C1 segment of cervical spinal cord (tissue), 14 donors: ENCODE results near the gene ARFGEF3.
"Not testable (repeated sequence)": the region's sequence is repeated elsewhere in the genome, so short reads cannot be mapped to it uniquely, and the experiment has no call there.

Experiments
- DNase-seq, 14 donors: peaks; one replicate each; lab custom pipeline; 2025; lab: John Stamatoyannopoulos, UW

Gene ARFGEF3

DNA sequence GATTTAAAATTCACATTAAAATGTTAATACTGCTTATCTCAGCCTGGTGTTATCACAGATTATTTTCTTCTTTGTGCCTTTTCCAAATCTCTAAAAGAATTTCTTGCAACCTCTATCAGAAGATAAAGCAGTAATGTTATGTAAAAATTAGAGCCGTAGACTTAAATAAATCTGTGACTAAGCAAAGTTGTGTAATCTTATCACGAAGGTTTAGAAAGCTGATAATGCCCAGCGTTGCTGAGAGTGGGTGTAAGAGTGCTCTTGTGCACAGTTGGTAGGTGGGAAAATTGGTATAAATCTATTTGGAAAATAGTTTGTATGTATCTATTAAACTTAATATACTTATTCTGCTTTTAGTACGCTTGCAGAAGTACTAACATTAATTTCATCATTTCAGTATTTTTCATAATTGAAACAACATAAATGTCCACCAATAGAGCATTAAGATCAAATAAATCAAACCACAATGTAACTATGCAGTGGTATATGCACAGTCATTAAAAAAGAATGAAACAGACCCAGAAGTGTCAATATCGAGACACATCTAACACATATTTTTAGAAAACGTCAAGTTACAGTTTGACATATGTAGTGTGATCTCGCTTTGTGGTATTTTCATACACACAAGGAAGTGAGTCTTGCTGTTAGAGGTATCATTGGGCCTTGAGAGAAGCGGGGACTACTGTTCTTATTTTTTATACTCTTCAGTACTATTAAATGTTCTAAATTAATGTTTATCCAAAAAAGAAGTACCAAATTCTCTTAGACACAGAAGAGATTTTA, 111.0 kb downstream of the ARFGEF3 start:
- no peak for DNase-seq

DNA sequence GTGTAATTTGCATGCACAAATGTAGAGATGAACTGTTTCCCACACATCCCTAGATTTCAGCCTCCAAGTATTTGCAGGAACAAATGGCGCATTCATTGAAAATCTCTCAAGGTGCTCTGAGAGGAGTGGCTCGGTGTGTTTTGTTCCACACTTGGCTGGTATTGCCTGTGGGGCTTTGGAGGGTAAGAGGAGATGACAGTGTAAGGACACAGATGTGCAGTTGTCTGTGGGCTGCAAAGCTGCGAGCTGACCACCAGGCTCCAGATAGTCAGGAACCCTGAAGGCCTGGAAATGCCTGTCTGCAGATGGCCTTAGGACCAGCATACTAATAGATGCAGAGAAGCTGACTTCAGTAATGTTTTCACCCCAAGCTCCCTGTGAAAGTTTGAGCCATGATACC, 114.2 kb downstream of the ARFGEF3 start:
- DNase-seq: no peak

DNA sequence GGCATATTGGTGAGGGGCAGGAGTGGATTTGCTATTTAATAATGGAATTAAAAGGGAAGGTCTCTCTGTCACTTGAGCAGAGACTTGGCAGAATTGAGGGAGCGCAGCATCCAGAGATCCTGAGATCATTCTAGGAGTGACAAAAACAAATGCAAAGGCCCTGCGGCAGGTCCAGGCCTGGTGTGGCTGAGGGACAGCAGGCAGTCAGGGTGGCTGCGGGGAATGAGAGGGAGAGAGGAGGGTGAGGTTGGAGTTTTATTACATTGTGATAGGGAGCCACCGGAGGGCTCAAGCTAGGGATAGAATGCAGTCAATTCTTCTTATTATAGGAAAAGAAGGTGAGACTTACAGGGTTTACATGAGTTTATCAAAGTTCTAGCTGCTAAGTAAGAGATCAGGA, 116.1 kb downstream of the ARFGEF3 start:
- DNase-seq: no peak

DNA sequence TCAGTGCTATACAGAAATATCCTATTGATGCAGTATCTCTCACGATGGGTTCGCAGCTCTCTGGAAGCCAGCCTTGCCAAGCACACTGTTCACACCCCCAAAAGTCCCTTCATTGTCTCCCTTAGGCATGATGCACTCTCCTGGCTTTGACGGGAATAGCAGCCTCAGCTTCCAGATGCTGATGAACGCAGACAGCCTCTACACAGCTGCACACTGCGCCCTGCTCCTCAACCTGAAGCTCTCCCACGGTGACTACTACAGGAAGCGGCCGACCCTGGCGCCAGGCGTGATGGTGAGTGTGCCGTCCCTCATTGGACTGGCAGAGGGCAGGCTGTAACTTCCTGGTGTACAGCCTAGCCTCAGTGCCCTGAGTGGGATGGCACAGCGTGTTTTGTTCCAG, 116.6 kb downstream of the ARFGEF3 start:
- peak in 7 of 14 donors; percentile 12 to 34 (median 32) for DNase-seq

DNA sequence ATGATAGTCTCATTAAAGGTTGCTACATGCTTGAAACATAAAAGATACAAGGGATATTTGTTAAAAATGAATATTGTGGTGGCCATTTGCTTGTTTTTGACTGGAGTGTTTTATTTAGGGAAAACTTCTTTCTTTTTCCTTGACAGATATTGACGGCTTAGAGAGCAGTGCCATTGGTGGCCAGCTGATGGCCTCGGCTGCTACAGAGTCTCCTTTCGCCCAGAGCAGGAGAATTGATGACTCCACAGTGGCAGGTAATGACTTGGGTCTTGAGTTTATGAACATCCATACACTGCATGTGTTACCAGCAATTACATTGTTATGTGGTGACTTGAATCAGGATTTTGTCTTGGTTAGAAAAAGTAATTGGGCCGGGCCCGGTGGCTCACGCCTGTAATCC, 124.1 kb downstream of the ARFGEF3 start:
- no peak for DNase-seq

DNA sequence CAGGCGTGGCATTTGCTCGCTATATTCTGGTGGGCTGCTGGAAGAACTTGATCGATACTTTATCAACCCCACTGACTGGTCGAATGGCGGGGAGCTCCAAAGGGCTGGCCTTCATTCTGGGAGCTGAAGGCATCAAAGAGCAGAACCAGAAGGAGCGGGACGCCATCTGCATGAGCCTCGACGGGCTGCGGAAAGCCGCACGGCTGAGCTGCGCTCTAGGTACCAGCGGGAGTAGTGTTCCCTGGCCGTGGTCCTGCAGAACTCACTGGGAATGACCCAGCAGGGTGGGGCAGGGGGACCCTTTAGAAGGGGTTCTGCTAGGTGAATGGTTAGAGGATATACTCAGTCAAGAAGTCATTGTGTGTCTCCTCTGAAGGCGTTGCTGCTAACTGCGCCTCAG, 125.0 kb downstream of the ARFGEF3 start:
- no peak for DNase-seq

DNA sequence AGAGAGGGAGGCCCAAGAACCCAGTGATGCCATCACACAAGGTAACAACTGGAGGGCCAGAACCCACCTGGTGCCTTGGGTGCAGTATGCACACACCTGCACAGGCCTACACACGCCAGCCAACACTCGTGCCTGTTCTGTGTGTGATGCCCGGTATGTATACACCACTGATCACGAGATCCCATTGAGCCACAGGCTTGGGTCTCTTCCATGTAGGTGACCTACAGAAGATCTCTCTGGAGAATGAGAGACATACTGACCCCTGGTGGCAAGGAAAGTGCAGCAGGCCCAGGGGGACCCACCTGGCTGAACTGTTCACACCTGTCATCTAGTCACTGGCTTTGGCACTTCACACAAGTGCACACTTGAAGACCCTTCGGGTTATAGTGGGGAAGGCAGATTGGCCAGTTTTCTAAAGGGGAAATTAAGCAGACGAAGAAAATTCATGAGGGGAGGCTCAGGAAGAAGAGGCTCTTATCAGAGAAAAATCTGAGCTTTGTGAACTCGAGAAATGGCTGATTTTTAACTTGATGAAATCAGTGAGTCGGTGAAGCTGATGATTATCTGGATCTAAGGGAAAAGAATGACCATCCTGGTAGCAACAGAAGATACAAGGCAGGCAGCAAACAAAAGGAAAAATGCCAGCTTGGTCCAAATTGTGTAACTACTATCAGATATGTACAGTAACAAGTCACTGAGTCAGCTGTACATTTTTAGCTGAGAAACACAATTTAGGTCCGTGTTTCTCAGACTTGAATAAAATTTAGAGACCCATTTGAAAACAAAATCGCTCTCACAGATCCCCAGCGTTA, 125.6 kb downstream of the ARFGEF3 start:
- peak in 1 of 14 donors; percentile 61 for DNase-seq

DNA sequence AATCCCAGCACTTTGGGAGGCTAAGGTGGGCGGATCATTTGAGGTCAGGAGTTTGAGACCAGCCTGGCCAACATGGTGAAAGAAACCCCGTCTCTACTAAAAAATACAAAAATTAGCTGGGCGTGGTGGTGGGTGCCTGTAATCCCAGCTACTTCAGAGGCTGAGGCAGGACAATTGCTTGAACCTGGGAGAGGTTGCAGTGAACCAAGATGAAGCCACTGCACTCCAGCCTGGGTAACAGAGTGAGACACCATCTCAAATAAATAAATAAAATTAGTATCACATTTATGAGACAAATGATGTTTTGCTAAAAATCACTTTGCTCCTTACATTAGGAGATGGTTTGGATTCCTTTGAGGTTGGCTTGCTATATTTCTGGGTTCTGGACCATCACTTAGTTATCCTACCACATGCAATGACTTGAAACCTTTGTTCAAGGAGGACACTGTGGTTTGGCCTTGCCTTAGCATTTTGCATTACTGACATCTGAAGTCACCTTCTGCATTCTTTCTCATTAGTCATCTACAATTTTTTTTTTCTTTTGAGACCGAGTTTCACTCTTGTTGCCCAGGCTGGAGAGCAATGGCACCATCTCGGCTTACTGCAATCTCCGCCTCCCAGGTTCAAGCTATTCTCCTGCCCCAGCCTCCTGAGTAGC, 126.8 kb downstream of the ARFGEF3 start:
- DNase-seq: not testable (repeated sequence)

DNA sequence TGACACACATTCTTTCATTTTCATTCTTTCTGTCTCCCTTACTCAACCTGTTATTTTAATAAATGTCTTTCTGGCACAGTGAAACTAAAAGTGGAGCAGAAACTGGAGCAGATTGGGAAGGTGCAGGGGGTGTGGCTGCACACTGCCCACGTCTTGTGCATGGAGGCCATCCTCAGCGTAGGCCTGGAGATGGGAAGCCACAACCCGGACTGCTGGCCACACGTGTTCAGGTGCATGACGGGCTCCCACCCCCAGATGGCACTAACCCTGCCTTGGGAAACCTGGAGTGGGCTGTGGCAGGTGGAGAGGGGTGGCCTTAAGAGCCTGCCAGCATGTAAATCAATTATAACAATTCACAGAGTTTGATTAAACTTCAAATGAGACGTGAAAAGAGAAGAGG, 128.0 kb downstream of the ARFGEF3 start:
- DNase-seq: peak in 1 of 14 donors; percentile 18

DNA sequence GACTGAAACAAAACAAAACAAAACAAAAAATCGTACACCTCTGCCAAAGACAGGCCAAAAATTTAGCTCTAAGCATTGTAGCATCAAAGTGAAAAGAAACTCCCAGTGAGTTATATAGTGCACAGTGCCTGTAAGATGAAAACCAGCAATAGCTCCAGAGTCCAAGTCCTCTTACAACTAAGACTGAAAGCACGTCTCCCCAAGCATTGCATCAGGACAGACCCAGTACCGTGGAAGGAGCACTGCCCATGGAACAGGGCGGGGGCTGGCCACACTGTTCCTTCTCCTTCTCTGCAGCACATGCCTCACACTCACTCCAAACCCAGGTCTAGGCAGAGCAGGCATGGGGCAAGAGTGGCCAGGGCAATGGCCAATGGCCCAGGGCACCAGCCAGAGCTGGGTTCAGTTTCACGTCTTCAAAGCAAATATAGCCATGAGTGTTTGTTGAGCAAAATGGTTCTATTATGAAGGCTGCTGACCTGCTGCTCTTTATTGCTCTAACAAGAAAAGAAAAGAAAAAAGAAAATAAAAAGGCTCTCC, 128.8 kb downstream of the ARFGEF3 start:
- no peak for DNase-seq

DNA sequence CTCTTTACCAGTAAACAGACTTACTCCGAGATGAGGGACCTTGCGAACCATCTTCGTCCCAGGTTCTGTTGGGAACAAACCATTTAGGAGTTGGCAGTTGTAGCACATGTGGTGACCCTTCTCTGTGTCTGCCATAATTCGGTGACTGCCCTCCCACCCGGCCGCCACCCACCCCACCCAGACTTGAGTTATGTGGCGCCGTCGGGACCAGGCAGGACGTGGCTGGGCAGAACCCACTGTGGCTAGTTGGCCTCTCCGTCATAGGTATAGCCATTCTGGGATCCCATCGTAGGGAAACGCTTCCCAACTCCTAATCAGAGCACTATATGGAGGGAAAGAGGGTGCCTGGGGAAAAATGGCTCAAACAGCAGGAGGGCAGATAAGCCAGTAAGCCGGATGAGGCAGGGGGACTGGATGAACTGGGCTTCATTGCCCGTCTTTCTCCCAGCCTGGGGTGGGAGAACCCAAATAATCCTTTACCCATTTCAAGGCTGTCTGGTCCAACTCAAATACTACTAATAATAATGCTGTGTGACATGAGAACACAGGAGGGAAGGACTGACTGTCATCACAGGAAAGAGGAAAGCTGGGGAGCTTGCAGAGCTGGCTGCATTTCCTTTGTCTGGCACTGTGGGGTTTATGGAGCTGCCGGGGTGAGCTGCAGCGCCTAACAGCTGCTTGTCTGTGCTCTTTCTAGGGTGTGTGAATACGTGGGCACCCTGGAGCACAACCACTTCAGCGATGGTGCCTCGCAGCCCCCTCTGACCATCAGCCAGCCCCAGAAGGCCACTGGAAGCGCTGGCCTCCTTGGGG, 129.5 kb downstream of the ARFGEF3 start:
- DNase-seq: no peak

DNA sequence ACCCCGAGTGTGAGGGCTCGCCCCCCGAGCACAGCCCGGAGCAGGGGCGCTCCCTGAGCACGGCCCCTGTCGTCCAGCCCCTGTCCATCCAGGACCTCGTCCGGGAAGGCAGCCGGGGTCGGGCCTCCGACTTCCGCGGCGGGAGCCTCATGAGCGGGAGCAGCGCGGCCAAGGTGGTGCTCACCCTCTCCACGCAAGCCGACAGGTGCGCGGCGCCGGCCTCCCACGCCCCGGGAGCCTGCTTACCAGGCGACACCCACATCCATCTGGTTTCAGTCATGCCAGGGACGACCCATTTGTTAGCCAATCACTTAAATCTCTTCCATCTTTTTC, 130.1 kb downstream of the ARFGEF3 start:
- DNase-seq: no peak

DNA sequence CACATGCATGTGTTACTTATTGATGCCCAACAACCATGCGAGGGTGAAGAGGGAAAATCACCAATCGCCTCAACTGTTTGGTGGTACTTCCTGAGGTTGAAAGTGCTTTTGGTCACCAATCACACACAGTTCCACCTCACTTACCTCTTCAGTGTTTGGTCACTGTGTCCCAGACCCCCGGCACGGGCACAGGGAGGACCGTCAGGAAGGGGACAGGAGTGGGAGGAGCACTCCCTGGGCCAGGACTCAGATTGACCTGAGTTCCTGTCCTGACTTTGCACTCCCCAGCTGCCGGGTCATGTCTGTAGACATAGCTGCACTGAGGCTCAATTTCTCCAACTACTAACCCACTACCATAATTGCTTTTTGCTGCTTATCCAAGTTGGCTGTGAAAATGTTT, 130.7 kb downstream of the ARFGEF3 start:
- no peak for DNase-seq

DNA sequence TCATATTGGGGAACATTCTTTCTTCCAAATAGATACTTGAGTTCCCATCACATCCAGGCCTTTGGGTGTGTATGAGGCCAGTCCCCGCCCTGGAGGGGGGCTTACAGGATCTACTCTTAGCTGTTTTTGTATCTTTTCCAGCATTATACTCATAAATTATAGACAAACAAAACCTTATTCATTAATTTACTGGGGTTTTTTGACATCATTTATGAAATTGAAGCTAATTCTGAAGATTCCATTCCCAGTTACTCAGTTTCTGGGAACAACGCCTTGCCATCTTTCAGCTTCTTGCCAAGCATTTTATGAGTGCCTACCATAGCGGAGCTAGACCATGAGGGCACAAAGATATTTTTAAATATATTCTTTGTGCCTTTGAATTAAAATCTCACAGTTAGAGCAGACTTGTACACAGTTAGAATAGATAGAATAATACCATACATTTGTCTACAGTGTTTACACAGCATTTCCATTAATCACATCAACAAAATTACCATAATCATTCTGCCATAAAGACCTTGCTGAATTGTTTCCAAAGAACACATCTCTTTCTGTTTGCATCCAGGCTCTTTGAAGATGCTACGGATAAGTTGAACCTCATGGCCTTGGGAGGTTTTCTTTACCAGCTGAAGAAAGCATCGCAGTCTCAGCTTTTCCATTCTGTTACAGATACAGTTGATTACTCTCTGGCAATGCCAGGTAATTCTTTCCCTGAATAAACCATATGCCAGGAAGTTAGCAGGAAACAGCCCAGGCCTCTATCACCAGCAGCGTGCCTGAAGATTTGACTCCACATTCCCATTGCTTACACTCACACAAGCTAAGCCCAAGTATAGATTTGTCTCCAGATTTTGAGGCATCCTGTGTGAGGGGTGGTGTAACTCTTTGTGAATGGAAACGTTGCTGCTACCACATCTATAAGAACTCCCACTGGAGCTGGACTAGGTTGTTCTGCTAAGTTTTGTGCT, 132.0 kb downstream of the ARFGEF3 start:
- DNase-seq: peak in 1 of 14 donors; percentile 24

DNA sequence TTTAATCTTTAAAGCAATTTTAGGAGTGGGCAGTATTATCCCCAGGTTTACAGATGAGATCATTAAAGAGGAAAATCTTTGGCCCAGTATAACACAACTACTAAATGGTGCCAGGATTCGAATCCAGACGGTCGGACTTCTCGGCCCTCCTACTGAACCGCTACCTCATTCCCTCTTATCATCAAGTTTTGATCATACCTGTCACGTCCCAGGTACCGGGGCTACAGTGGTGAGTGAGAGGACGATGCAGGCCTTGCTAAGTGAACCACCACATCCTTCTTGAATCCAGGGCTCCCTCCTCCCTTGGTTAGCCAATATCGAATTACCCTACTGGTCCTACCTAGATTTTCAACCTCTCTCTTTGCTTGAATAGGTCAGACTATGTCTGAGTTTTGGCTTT, 134.6 kb downstream of the ARFGEF3 start:
- no peak for DNase-seq

DNA sequence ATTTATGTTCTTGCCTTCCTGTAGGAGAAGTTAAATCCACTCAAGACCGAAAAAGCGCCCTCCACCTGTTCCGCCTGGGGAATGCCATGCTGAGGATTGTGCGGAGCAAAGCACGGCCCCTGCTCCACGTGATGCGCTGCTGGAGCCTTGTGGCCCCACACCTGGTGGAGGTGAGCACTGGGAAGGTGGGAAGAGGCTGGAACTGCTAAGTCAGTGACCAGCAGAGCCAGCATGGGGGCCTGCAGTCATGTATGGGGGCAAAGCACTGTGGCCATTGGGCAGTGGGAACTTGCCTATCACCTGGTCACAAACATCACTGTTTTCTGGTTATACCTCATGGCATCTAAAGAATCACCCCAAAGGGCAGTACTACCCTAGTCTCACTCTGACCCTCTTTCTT, 135.0 kb downstream of the ARFGEF3 start:
- no peak for DNase-seq

DNA sequence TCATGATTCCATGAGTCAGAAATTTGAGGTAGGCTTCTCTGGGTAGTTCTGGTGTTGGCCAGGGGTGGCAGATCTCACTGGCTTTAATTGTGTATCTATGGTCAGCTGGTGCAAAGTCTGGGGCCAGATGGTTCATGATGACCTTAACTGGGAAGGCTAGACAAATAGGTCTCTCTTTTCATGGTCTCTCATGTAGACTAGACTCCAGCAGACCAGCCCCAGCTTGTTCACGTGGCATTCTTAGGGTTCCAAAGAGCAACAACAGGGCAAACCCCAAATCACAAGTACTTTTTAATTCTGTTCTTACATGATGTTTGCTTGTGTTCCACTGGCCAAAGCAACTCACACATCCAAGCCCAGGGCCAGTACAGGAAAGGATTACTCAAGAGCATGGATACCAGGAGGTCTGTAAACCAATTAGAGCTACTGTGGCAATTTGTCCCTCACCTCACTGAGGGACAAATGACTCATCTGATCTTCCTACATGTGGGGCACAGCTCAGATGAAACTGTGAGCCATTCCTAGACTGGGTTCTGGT, 136.1 kb downstream of the ARFGEF3 start:
- no peak for DNase-seq

DNA sequence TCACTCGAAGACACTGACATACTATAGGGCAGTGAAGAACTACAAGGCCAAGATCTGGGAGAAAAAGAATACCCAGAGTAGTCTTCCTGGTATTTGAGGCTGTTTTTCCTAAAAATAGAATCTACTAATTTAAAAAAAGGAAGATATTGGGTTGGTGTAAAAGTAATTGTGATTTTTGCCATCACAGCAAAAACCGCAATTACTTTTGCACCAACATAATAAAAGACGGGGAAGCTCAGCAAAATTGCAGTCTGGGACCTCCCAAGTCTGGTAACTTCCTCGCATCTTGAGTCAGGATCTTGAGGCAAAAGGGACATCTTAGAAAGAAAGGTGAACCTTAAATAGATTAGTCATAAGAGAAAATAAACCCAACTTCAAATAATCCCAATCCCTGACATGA, 138.7 kb downstream of the ARFGEF3 start:
- DNase-seq: no peak

DNA sequence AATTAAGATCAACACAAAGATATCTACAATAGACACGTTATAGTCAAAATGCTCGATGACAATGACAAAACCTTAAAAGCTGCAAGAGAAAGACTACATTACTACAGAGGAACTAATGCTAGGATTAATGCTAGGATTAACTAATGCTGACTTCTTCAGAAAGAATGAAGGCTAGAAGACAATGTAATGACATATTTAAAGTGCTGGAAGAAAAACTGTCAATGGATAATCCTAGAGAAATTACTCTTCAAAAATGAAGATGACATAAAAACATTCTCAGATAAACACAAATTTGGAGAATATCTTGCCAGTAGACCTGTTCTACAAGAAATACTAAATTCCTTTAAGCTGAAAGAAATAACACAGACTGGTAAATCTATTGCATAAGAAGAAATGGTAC, 140.8 kb downstream of the ARFGEF3 start:
- DNase-seq: no peak

DNA sequence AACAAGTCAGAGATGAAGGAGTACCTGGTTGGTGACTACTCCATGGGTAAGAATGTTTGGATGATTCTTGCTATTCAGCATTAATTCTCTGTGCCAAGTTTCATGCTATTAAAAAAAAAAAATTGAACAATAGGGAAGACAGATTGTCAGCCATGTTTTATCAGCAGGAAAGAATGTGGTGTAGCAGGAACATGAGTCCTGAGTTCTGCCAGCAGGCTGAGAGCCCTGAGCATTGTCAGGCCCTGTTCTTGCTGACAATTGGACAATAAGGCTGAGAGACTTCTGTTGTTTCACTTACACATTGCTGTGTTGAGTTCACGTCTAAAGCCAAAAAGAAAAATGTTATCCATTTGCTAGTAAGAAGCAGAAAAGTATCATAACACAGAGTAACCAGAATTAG, 145.6 kb downstream of the ARFGEF3 start:
- DNase-seq: peak in 1 of 14 donors; percentile 79
